Stimulated activated CD8-positive, alpha-beta memory T cell treated with anti-CD3 and anti-CD28 coated beads, Interleukin-7, amount 100 ng/mL, for 4 hours (primary cell): ENCODE measurements around the gene LMTK2.

Experiments used
- DNase-seq, 2 donors: peaks; one replicate each; pipeline ENCODE4 v3.0.0-alpha.2; 2020; ENCODE audit warnings: low read depth in 2 of 2

Gene LMTK2

GRCh38 chr7:98175260-98175940, 68.7 kb downstream of the LMTK2 start:
- no peak for DNase-seq

GRCh38 chr7:98177553-98177952, 70.9 kb downstream of the LMTK2 start:
- DNase-seq, result no peak

GRCh38 chr7:98178321-98178720, 71.7 kb downstream of the LMTK2 start:
- DNase-seq, result no peak

- DNase-seq, result no peak
These were observed 72.3 kb downstream of the LMTK2 start for GRCh38 chr7:98178762-98179490.

GRCh38 chr7:98180751-98181150, 74.1 kb downstream of the LMTK2 start:
- no peak for DNase-seq

GRCh38 chr7:98185101-98185500, 78.4 kb downstream of the LMTK2 start:
- no peak for DNase-seq

- DNase-seq, result no peak
These were observed 79.9 kb downstream of the LMTK2 start for GRCh38 chr7:98186452-98187137.

- DNase-seq, result no peak
These were observed 80.5 kb downstream of the LMTK2 start for GRCh38 chr7:98187138-98187502.

GRCh38 chr7:98189559-98189958, 82.9 kb downstream of the LMTK2 start:
- DNase-seq, result no peak

GRCh38 chr7:98191668-98192431, 85.2 kb downstream of the LMTK2 start:
- no peak for DNase-seq

- DNase-seq, result no peak
These were observed 86.3 kb downstream of the LMTK2 start for GRCh38 chr7:98192781-98193457.

GRCh38 chr7:98193474-98194180, 87.0 kb downstream of the LMTK2 start:
- DNase-seq, result no peak

- DNase-seq, result no peak
These were observed 87.5 kb downstream of the LMTK2 start for GRCh38 chr7:98194186-98194585.

GRCh38 chr7:98194672-98195457, 88.2 kb downstream of the LMTK2 start:
- no peak for DNase-seq

GRCh38 chr7:98196706-98197605, 90.3 kb downstream of the LMTK2 start:
- no peak for DNase-seq

GRCh38 chr7:98199131-98199530, 92.5 kb downstream of the LMTK2 start:
- no peak for DNase-seq

- DNase-seq, result no peak
These were observed 93.7 kb downstream of the LMTK2 start for GRCh38 chr7:98200364-98200763.

- peak; percentile 51 to 60 for DNase-seq
These were observed 95.9 kb downstream of the LMTK2 start for GRCh38 chr7:98202367-98203195.
